Mesendoderm (in vitro differentiated cells): ENCODE data around the gene DLGAP4.

ENCODE experiments used
- DNase-seq: peaks from one replicate; pipeline ENCODE4 v3.0.0; 2013
- H2AK5ac ChIP-seq: 2 replicates; pipeline ENCODE4 v1.6.1; 2013; ENCODE audit warnings: low read length, inconsistent platforms
- H2BK120ac ChIP-seq: 2 replicates; pipeline ENCODE4 v1.6.1; 2013; ENCODE audit warnings: low read depth, mild to moderate bottlenecking, low read length, moderate library complexity, mixed read lengths
- H2BK15ac ChIP-seq: replicated peaks from 2 replicates; pipeline ENCODE4 v1.6.1; 2013; ENCODE audit warnings: low read depth, mild to moderate bottlenecking, moderate library complexity
- H2BK5ac ChIP-seq: 2 replicates; pipeline ENCODE4 v1.6.1; 2013; ENCODE audit warnings: low read length, inconsistent platforms
- H3K18ac ChIP-seq: 2 replicates; pipeline ENCODE4 v1.6.1; 2013; ENCODE audit warnings: mild to moderate bottlenecking, low read length, mixed read lengths
- H3K23ac ChIP-seq: one replicate; pipeline ENCODE4 v1.6.1; 2013; ENCODE audit warnings: low read length
- H3K27ac ChIP-seq: 2 replicates; pipeline ENCODE4 v1.5.1; 2013; ENCODE audit warnings: low read depth, mild to moderate bottlenecking, inconsistent platforms, low read length, moderate library complexity
- H3K27me3 ChIP-seq: 2 replicates; pipeline ENCODE4 v1.6.1; 2013; ENCODE audit warnings: low read length, control low read depth, mild to moderate bottlenecking, inconsistent platforms; ENCODE audit not compliant: insufficient read depth, poor library complexity
- H3K36me3 ChIP-seq: 2 replicates; pipeline ENCODE4 v1.6.1; 2013; ENCODE audit warnings: low read length, inconsistent platforms; ENCODE audit not compliant: control insufficient read depth, insufficient read depth
- H3K4ac ChIP-seq: one replicate; pipeline ENCODE4 v1.6.1; 2013; ENCODE audit warnings: low read depth, mild to moderate bottlenecking, low read length, moderate library complexity
- H3K4me1 ChIP-seq: 2 replicates; pipeline ENCODE4 v1.6.1; 2013; ENCODE audit warnings: low read depth, low read length, inconsistent platforms; ENCODE audit not compliant: control insufficient read depth
- H3K4me2 ChIP-seq: 2 replicates; pipeline ENCODE4 v1.6.1; 2013; ENCODE audit warnings: low read length
- H3K4me3 ChIP-seq: 2 replicates; pipeline ENCODE4 v1.5.1; 2013; ENCODE audit warnings: mild to moderate bottlenecking, low read length
- H3K56ac ChIP-seq: one replicate; pipeline ENCODE4 v1.6.1; 2013; ENCODE audit warnings: low read length
- H3K79me1 ChIP-seq: 2 replicates; pipeline ENCODE4 v1.6.1; 2013; ENCODE audit warnings: low read length, inconsistent platforms
- H3K79me2 ChIP-seq: 2 replicates; pipeline ENCODE4 v1.6.1; 2013; ENCODE audit warnings: mild to moderate bottlenecking, low read length; ENCODE audit not compliant: control insufficient read depth, insufficient read depth
- H3K9ac ChIP-seq: 2 replicates; pipeline ENCODE4 v1.6.1; 2013; ENCODE audit warnings: low read length, inconsistent platforms
- H4K5ac ChIP-seq: one replicate; pipeline ENCODE4 v1.6.1; 2013; ENCODE audit warnings: low read length
- H4K8ac ChIP-seq: one replicate; pipeline ENCODE4 v1.6.1; 2013; ENCODE audit warnings: low read depth, mild to moderate bottlenecking, control low read depth, low read length, moderate library complexity
- WGBS: extraction: QIAGEN DNeasy Blood & Tissue Kit; methylation state at CpG from one replicate; pipeline ENCODE4 v1.1.7; 2013; ENCODE audit warnings: low lambda C conversion rate, missing lambda C conversion rate; ENCODE audit not compliant: insufficient coverage; ENCODE audit errors: extremely low coverage; 5-methylcytosine and 5-hydroxymethylcytosine counted together

The DLGAP4 gene

DNA sequence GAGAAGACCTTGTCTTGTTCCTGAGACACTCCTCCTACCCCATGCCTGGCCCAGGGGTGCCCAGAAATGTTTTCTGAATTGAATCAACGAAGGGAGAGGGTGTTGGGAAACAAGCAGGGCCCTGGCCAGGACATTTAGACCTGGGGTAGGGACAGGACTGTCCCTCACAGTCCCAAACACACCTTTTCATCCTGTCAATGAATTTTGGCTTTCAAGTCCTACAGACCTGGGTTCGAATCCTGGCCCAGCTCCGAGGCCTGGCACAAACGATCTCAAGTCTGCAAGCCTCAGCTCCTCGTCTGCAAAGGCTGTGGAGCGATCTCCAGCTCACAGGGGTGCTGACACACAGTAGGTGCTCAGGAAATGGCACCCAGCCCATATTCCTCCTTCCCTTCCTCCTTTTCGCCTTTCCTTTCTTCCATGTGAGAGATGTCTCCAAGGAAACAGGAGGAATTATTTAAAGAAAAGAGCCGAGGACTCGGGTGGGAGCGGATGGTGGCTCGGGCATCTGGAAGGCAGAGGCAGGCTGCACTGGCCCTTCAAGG is 7.3 kb upstream of the DLGAP4 start:
- no peak overlapping the region for H4K8ac ChIP-seq
- no peaks in the 10 kb centered on the region for H3K36me3 ChIP-seq
- H4K5ac ChIP-seq: no peak overlapping the region
- no peak for DNase-seq
- no peaks in the 10 kb centered on the region for H3K79me1 ChIP-seq
- H2AK5ac ChIP-seq: no peak overlapping the region
- no peak overlapping the region for H3K27ac ChIP-seq
- no peak overlapping the region for H2BK5ac ChIP-seq
- H3K18ac ChIP-seq: no peak overlapping the region
- H3K79me2 ChIP-seq: no peaks in the 10 kb centered on the region
- no peak overlapping the region for H2BK120ac ChIP-seq
- no peak overlapping the region for H3K4me3 ChIP-seq
- H3K23ac ChIP-seq: no peak overlapping the region
- H3K4me2 ChIP-seq: no peak overlapping the region
- no peak overlapping the region for H3K9ac ChIP-seq
- H3K56ac ChIP-seq: no peak overlapping the region
- H3K4me1 ChIP-seq: no peaks in the 10 kb centered on the region
- no peaks in the 10 kb centered on the region for H3K27me3 ChIP-seq
- no peak overlapping the region for H3K4ac ChIP-seq
- no peak overlapping the region for H2BK15ac ChIP-seq
- WGBS: no CpG with 5 or more reads among the region's 11 CpGs

GRCh38 chr20:36299459-36299858 is 6.7 kb upstream of the DLGAP4 start:
- no peaks in the 10 kb centered on the region for H3K36me3 ChIP-seq
- no CpG with 5 or more reads among the region's 4 CpGs for WGBS
- no peak overlapping the region for H2BK120ac ChIP-seq
- no peak overlapping the region for H4K8ac ChIP-seq
- no peak overlapping the region for H3K4me2 ChIP-seq
- no peak overlapping the region for H3K18ac ChIP-seq
- DNase-seq: no peak
- H3K9ac ChIP-seq: no peak overlapping the region
- no peak overlapping the region for H2BK5ac ChIP-seq
- H3K4me1 ChIP-seq: no peaks in the 10 kb centered on the region
- H3K4me3 ChIP-seq: no peak overlapping the region
- no peak overlapping the region for H2BK15ac ChIP-seq
- no peak overlapping the region for H3K23ac ChIP-seq
- H3K27me3 ChIP-seq: no peaks in the 10 kb centered on the region
- H3K56ac ChIP-seq: no peak overlapping the region
- no peak overlapping the region for H3K27ac ChIP-seq
- H3K4ac ChIP-seq: no peak overlapping the region
- no peaks in the 10 kb centered on the region for H3K79me2 ChIP-seq
- no peak overlapping the region for H2AK5ac ChIP-seq
- H3K79me1 ChIP-seq: no peaks in the 10 kb centered on the region
- H4K5ac ChIP-seq: no peak overlapping the region

GRCh38 chr20:36301359-36302119 is 4.6 kb upstream of the DLGAP4 start:
- Histone ChIP-seq H4K8ac (no peak overlapping the region), H2BK120ac (no peak overlapping the region), H2BK15ac (no peak overlapping the region), H3K27me3 (peaks cover 2% of the 10 kb centered on the region), H3K4me2 (no peak overlapping the region), H3K4me3 (no peak overlapping the region), H2AK5ac (no peak overlapping the region), H4K5ac (no peak overlapping the region), H3K27ac (no peak overlapping the region), H3K9ac (no peak overlapping the region), H2BK5ac (no peak overlapping the region), H3K56ac (no peak overlapping the region), H3K4ac (no peak overlapping the region), H3K79me2 (no peaks in the 10 kb centered on the region), H3K79me1 (no peaks in the 10 kb centered on the region), H3K36me3 (no peaks in the 10 kb centered on the region), H3K23ac (no peak overlapping the region), H3K4me1 (no peaks in the 10 kb centered on the region), H3K18ac (no peak overlapping the region)
- no CpG with 5 or more reads among the region's 7 CpGs for WGBS
- DNase-seq: no peak

GRCh38 chr20:36303020-36303595 is 3.0 kb upstream of the DLGAP4 start:
- H2AK5ac ChIP-seq: no peak overlapping the region
- no peak overlapping the region for H3K4me2 ChIP-seq
- H3K36me3 ChIP-seq: no peaks in the 10 kb centered on the region
- no peak overlapping the region for H3K23ac ChIP-seq
- H3K79me1 ChIP-seq: no peaks in the 10 kb centered on the region
- peaks cover 6% of the 10 kb centered on the region for H3K27me3 ChIP-seq
- H2BK15ac ChIP-seq: no peak overlapping the region
- no peaks in the 10 kb centered on the region for H3K4me1 ChIP-seq
- no peak overlapping the region for H3K4ac ChIP-seq
- no peak overlapping the region for H3K56ac ChIP-seq
- H2BK5ac ChIP-seq: no peak overlapping the region
- H4K8ac ChIP-seq: no peak overlapping the region
- H4K5ac ChIP-seq: no peak overlapping the region
- H3K4me3 ChIP-seq: no peak overlapping the region
- no peaks in the 10 kb centered on the region for H3K79me2 ChIP-seq
- H3K18ac ChIP-seq: no peak overlapping the region
- no peak overlapping the region for H3K9ac ChIP-seq
- no peak overlapping the region for H3K27ac ChIP-seq
- DNase-seq: no peak
- H2BK120ac ChIP-seq: no peak overlapping the region
- WGBS: no CpG with 5 or more reads among the region's 14 CpGs

DNA sequence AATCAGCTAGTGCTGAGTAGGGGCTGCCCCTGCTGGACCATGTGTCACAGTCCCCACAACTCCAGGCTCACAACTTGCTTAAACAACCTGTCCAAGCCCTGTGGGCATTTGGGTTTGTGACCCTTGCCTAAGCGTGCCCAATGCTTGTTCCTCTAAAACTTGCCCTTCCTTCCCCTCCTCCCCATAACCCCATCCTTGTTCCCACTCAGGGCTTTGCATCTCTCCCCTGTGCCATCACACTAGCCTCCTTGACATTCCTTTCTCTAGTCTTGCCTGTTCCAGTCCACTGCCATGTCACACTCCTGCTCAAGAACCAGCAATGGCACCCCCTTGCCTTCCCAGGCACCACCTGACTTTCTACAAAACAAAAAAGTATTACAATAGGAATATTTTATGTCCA is 2.3 kb upstream of the DLGAP4 start:
- Histone ChIP-seq H3K4ac (no peak overlapping the region), H3K79me2 (no peaks in the 10 kb centered on the region), H3K36me3 (no peaks in the 10 kb centered on the region), H3K56ac (no peak overlapping the region), H3K23ac (no peak overlapping the region), H3K4me3 (no peak overlapping the region), H2BK5ac (no peak overlapping the region), H3K4me2 (no peak overlapping the region), H3K27me3 (peaks cover 6% of the 10 kb centered on the region), H3K27ac (no peak overlapping the region), H2BK15ac (no peak overlapping the region), H2BK120ac (no peak overlapping the region), H2AK5ac (no peak overlapping the region), H4K5ac (no peak overlapping the region), H3K79me1 (no peaks in the 10 kb centered on the region), H4K8ac (no peak overlapping the region), H3K18ac (no peak overlapping the region), H3K4me1 (no peaks in the 10 kb centered on the region), H3K9ac (no peak overlapping the region)
- no peak for DNase-seq
- no CpG with 5 or more reads among the region's 1 CpG for WGBS
